GM12864 (cell line): ENCODE data around the gene SSTR4.
A peak's percentile ranks its signal among the peaks of the same experiment; 100 is the strongest.

Experiments
- DNase-seq: peaks from one replicate; pipeline ENCODE4 v3.0.0-alpha.2; 2011; ENCODE audit warnings: low read depth
- H3K4me3 ChIP-seq: 2 replicates; pipeline ENCODE4 v1.5.1; 2011; ENCODE audit warnings: mild to moderate bottlenecking, low read depth, low read length, control low read depth
- CTCF ChIP-seq: IDR thresholded peaks from 2 replicates; pipeline ENCODE4 v1.5.1; 2011; ENCODE audit warnings: low read depth, mild to moderate bottlenecking, moderate library complexity, low read length, control low read depth, inconsistent platforms; ENCODE audit errors: missing control alignments

SSTR4 gene

GRCh38 chr20:23047738-23048214, 12.7 kb downstream of the SSTR4 start:
- TF ChIP-seq CTCF, result no peak
- no peak for DNase-seq
- no peak overlapping the region for H3K4me3 ChIP-seq

- H3K4me3 ChIP-seq, result no peak overlapping the region
- TF ChIP-seq CTCF, result no peak
- no peak for DNase-seq
Observed at GRCh38 chr20:23048283-23049200, 13.4 kb downstream of the SSTR4 start.

- TF ChIP-seq CTCF, result no peak
- H3K4me3 ChIP-seq, result no peak within 1 kb of the TSS
- DNase-seq, result no peak
Observed at GRCh38 chr20:23049201-23050075, 14.3 kb downstream of the SSTR4 start, which contains the start of gene THBD. TSS of gene THBD (minus strand) at chr20:23049672. CDS start at chr20:23049504, 168 bp downstream.

- H3K4me3 ChIP-seq, result no peak overlapping the region
Observed at GRCh38 chr20:23050076-23050838, 15.1 kb downstream of the SSTR4 start.

GRCh38 chr20:23050847-23051627, 15.9 kb downstream of the SSTR4 start:
- DNase-seq, result no peak
- peak; percentile 52 for TF ChIP-seq CTCF
- H3K4me3 ChIP-seq, result no peak overlapping the region

More at GRCh38 chr20:23050076-23050838, 15.1 kb downstream of the SSTR4 start:
- no peak for TF ChIP-seq CTCF
- DNase-seq, result no peak

GRCh38 chr20:23052904-23053303, 17.8 kb downstream of the SSTR4 start:
- no peak for DNase-seq
- TF ChIP-seq CTCF, result no peak
- H3K4me3 ChIP-seq, result no peak overlapping the region
